H7 (cell line): ENCODE data around the gene CDH18. TPM values are rescaled to one million over a fixed set of nuclear protein-coding genes. Genes with fewer than 3 reads are reported as not detected.

Experiments
- DNase-seq: peaks from one replicate; pipeline ENCODE4 v3.0.0; 2012
- H3K27me3 ChIP-seq: 2 replicates; pipeline ENCODE4 v1.6.0; 2011; ENCODE audit warnings: mild to moderate bottlenecking, low read length; ENCODE audit not compliant: control insufficient read depth, insufficient read depth
- H3K36me3 ChIP-seq: replicated peaks from 2 replicates; pipeline ENCODE4 v1.5.1; 2011; ENCODE audit warnings: low read length; ENCODE audit not compliant: control insufficient read depth, insufficient read depth
- H3K4me3 ChIP-seq: 2 replicates; pipeline ENCODE4 v1.5.1; 2011; ENCODE audit warnings: low read depth, mild to moderate bottlenecking, control low read depth, low read length, moderate library complexity; ENCODE audit not compliant: insufficient read depth
- total RNA-seq: library from RNA; depleted of rRNA; stranded (reverse); fragments of >200 nt; shearing (Covaris generic); gene quantifications from 2 replicates; pipeline ENCODE4 v1.2.3, GENCODE V29; 2014

The CDH18 gene
- total RNA-seq, 1 experiment from 2014 or later = 0.10 TPM

GRCh38 chr5:19771174-19771835 is 216.7 kb downstream of the CDH18 start:
- Histone ChIP-seq H3K27me3 (no peaks in the 10 kb centered on the region), H3K4me3 (no peak overlapping the region), H3K36me3 (no peaks in the 10 kb centered on the region)
- no peak for DNase-seq

- Histone ChIP-seq H3K4me3 (no peak overlapping the region), H3K27me3 (no peaks in the 10 kb centered on the region), H3K36me3 (no peaks in the 10 kb centered on the region)
- DNase-seq = no peak
Measured at GRCh38 chr5:19770396-19770795, 217.6 kb downstream of the CDH18 start.

GRCh38 chr5:19767987-19768386 is 220.0 kb downstream of the CDH18 start:
- Histone ChIP-seq H3K4me3 (no peak overlapping the region), H3K27me3 (no peaks in the 10 kb centered on the region), H3K36me3 (no peaks in the 10 kb centered on the region)
- no peak for DNase-seq

GRCh38 chr5:19753579-19753978 is 234.4 kb downstream of the CDH18 start:
- Histone ChIP-seq H3K4me3 (no peak overlapping the region), H3K36me3 (no peaks in the 10 kb centered on the region), H3K27me3 (no peaks in the 10 kb centered on the region)
- DNase-seq = no peak

- no peaks in the 10 kb centered on the region for H3K36me3 ChIP-seq
- H3K27me3 ChIP-seq = no peaks in the 10 kb centered on the region
- DNase-seq = no peak
- H3K4me3 ChIP-seq = no peak overlapping the region
Measured at GRCh38 chr5:19751326-19751725, 236.7 kb downstream of the CDH18 start.

GRCh38 chr5:19745247-19745646 is 242.8 kb downstream of the CDH18 start:
- peak; percentile 27 for DNase-seq
- Histone ChIP-seq H3K27me3 (no peaks in the 10 kb centered on the region), H3K36me3 (no peaks in the 10 kb centered on the region), H3K4me3 (no peak overlapping the region)

GRCh38 chr5:19739671-19740070 is 248.3 kb downstream of the CDH18 start:
- no peak for DNase-seq
- H3K36me3 ChIP-seq = no peaks in the 10 kb centered on the region
- peaks cover 1% of the 10 kb centered on the region; the same call in 1 of the 2 replicates for H3K27me3 ChIP-seq
- no peak overlapping the region for H3K4me3 ChIP-seq

GRCh38 chr5:19734776-19735175 is 253.2 kb downstream of the CDH18 start:
- no peak for DNase-seq
- H3K27me3 ChIP-seq = no peaks in the 10 kb centered on the region
- no peak overlapping the region for H3K4me3 ChIP-seq
- H3K36me3 ChIP-seq = no peaks in the 10 kb centered on the region

- no peak for DNase-seq
- H3K36me3 ChIP-seq = no peaks in the 10 kb centered on the region
- no peak overlapping the region for H3K4me3 ChIP-seq
- H3K27me3 ChIP-seq = no peaks in the 10 kb centered on the region
Measured at GRCh38 chr5:19733612-19734495, 254.1 kb downstream of the CDH18 start.

- Histone ChIP-seq H3K4me3 (no peak overlapping the region), H3K27me3 (no peaks in the 10 kb centered on the region), H3K36me3 (no peaks in the 10 kb centered on the region)
- DNase-seq = no peak
Measured at GRCh38 chr5:19728571-19728970, 259.4 kb downstream of the CDH18 start.

- H3K4me3 ChIP-seq = no peak overlapping the region
- no peak for DNase-seq
- H3K27me3 ChIP-seq = no peaks in the 10 kb centered on the region
- no peaks in the 10 kb centered on the region for H3K36me3 ChIP-seq
Measured at GRCh38 chr5:19719109-19719508, 268.9 kb downstream of the CDH18 start.

- Histone ChIP-seq H3K36me3 (no peaks in the 10 kb centered on the region), H3K4me3 (no peak overlapping the region), H3K27me3 (no peaks in the 10 kb centered on the region)
- no peak for DNase-seq
Measured at GRCh38 chr5:19713740-19714139, 274.3 kb downstream of the CDH18 start.

- Histone ChIP-seq H3K4me3 (no peak overlapping the region), H3K36me3 (no peaks in the 10 kb centered on the region), H3K27me3 (no peaks in the 10 kb centered on the region)
- DNase-seq = no peak
Measured at GRCh38 chr5:19709403-19709802, 278.6 kb downstream of the CDH18 start.

- no peak for DNase-seq
- H3K27me3 ChIP-seq = no peaks in the 10 kb centered on the region
- no peak overlapping the region for H3K4me3 ChIP-seq
Measured at GRCh38 chr5:19706776-19707175, 281.2 kb downstream of the CDH18 start.

GRCh38 chr5:19701731-19702130 is 286.3 kb downstream of the CDH18 start:
- Histone ChIP-seq H3K36me3 (no peaks in the 10 kb centered on the region), H3K4me3 (no peak overlapping the region), H3K27me3 (no peaks in the 10 kb centered on the region)
- DNase-seq = no peak

More at GRCh38 chr5:19706776-19707175, 281.2 kb downstream of the CDH18 start:
- H3K36me3 ChIP-seq = no peaks in the 10 kb centered on the region
